Gastroesophageal sphincter (tissue), 4 donors: ENCODE results near the gene DDX51. TPM values are rescaled to one million over a fixed set of nuclear protein-coding genes. Genes with fewer than 3 reads are reported as not detected.

ENCODE experiments used
- ATAC-seq: fragments of 150-250 bp; one replicate; pipeline ENCODE4 v1.9.1; 2016; ENCODE audit warnings: mild to moderate bottlenecking, moderate library complexity
- H3K27ac ChIP-seq, 4 donors: fragments of 200-600 bp; sonication (generic) in 3 of 4; 1 replicate in 3 of 4; 2 replicates in 1 of 4; pipeline ENCODE4 v1.5.1; 2016 to 2019
- H3K27me3 ChIP-seq: fragments of 200-600 bp; sonication (generic); one replicate; pipeline ENCODE4 v1.5.1; 2019
- H3K36me3 ChIP-seq, 2 donors: fragments of 200-600 bp; sonication (generic); one replicate each; pipeline ENCODE4 v1.5.1; 2019; ENCODE audit warnings: control low read depth in 1 of 2
- H3K4me1 ChIP-seq, 3 donors: fragments of 200-600 bp; sonication (generic); 1 replicate in 2 of 3; 2 replicates in 1 of 3; pipeline ENCODE4 v1.5.1; 2016 to 2019; ENCODE audit warnings: control low read depth in 2 of 3
- H3K4me3 ChIP-seq, 2 donors: fragments of 200-600 bp; sonication (generic); one replicate each; pipeline ENCODE4 v1.5.1; 2019; ENCODE audit warnings: mild to moderate bottlenecking in 1 of 2, moderate library complexity in 1 of 2
- H3K9me3 ChIP-seq, 3 donors: fragments of 200-600 bp; sonication (generic); one replicate each; pipeline ENCODE4 v1.5.1; 2017 to 2019; ENCODE audit warnings: control low read depth in 2 of 3
- CTCF ChIP-seq, 4 experiments: fragments of 200-600 bp in 2 of 4; fragments of 450-650 bp in 2 of 4; sonication (generic) in 1 of 4; IDR thresholded peaks; one replicate each; pipeline ENCODE4 v1.5.1; 2017 to 2019; ENCODE audit warnings: antibody characterized with exemption in 4 of 4, mild to moderate bottlenecking in 2 of 4, moderate library complexity in 2 of 4
- EP300 ChIP-seq: sonication (generic); formaldehyde crosslinking; IDR thresholded peaks from one replicate; pipeline ENCODE4 v1.6.1; 2017; ENCODE audit warnings: antibody characterized with exemption, mild to moderate bottlenecking
- POLR2A ChIP-seq, 2 donors: fragments of 450-650 bp; IDR thresholded peaks; one replicate each; pipeline ENCODE4 v1.6.1; 2017; ENCODE audit warnings: antibody characterized with exemption in 2 of 2, mild to moderate bottlenecking in 2 of 2, moderate library complexity in 1 of 2
- POLR2AphosphoS5 ChIP-seq: sonication (generic); formaldehyde crosslinking; IDR thresholded peaks from one replicate; pipeline ENCODE4 v1.6.1; 2017; ENCODE audit warnings: antibody characterized with exemption
- WGBS, 2 donors: methylation state at CpG; one replicate each; pipeline ENCODE4 v1.1.5; 2018; ENCODE audit warnings: low coverage in 1 of 2; 5-methylcytosine and 5-hydroxymethylcytosine counted together
- total RNA-seq, 4 donors: library from RNA; depleted of rRNA; stranded (reverse); fragments of >200 nt; gene quantifications; one replicate each; pipeline ENCODE4 v1.1.0, GENCODE V29; 2016

The DDX51 gene
- total RNA-seq, 4 donors from 2014 or later, result 4.8 to 14.7 (median 11.7) TPM

GRCh38 chr12:132173135-132174014, 29.3 kb upstream of the DDX51 start:
- no peak for ATAC-seq
- Histone ChIP-seq H3K9me3 (no peaks in the 10 kb centered on the region), H3K36me3 (no peaks in the 10 kb centered on the region), H3K27me3 (peaks cover 96% of the 10 kb centered on the region), H3K4me1 (no peaks in the 10 kb centered on the region), H3K4me3 (no peak overlapping the region), H3K27ac (no peak overlapping the region)
- no peak for TF ChIP-seq EP300
- no peak for TF ChIP-seq POLR2AphosphoS5
- no peak for TF ChIP-seq POLR2A (IDR thresholded peaks at IDR 0.05)
- no peak for TF ChIP-seq CTCF (IDR thresholded peaks at IDR 0.05)
- WGBS, 2 donors, result 57 to 75% methylated on average over 6 to 14 of the region's 35 CpGs

GRCh38 chr12:132172619-132173018, 28.5 kb upstream of the DDX51 start:
- Histone ChIP-seq H3K9me3 (no peaks in the 10 kb centered on the region), H3K4me3 (no peak overlapping the region), H3K4me1 (no peaks in the 10 kb centered on the region), H3K36me3 (no peaks in the 10 kb centered on the region), H3K27ac (no peak overlapping the region), H3K27me3 (peaks cover 98% of the 10 kb centered on the region)
- no peak for TF ChIP-seq POLR2AphosphoS5
- no peak for TF ChIP-seq EP300
- no peak for TF ChIP-seq CTCF (IDR thresholded peaks at IDR 0.05)
- TF ChIP-seq POLR2A (IDR thresholded peaks at IDR 0.05), result no peak
- no peak for ATAC-seq
- 70% methylated on average over 2 of the region's 15 CpGs; no CpG with 5 or more reads in 1 of the 2 donors for WGBS, 2 donors

- 62% methylated on average over 7 of the region's 28 CpGs; no CpG with 5 or more reads in 1 of the 2 donors for WGBS, 2 donors
- Histone ChIP-seq H3K27me3 (peaks cover 100% of the 10 kb centered on the region), H3K4me3 (no peak overlapping the region), H3K4me1 (no peaks in the 10 kb centered on the region), H3K9me3 (no peaks in the 10 kb centered on the region), H3K27ac (no peak overlapping the region), H3K36me3 (no peaks in the 10 kb centered on the region)
- TF ChIP-seq CTCF (IDR thresholded peaks at IDR 0.05) (no peak), POLR2A (IDR thresholded peaks at IDR 0.05) (no peak), POLR2AphosphoS5 (no peak)
- ATAC-seq, result no peak
These were observed 27.9 kb upstream of the DDX51 start for GRCh38 chr12:132171968-132172521.

GRCh38 chr12:132171293-132171967, 27.3 kb upstream of the DDX51 start:
- no peaks in the 10 kb centered on the region for H3K9me3 ChIP-seq
- ATAC-seq, result no peak
- peaks cover 99% of the 10 kb centered on the region for H3K27me3 ChIP-seq
- no peak overlapping the region for H3K4me3 ChIP-seq
- no peak for TF ChIP-seq POLR2AphosphoS5
- WGBS, 2 donors, result 73% methylated on average over 9 of the region's 24 CpGs; no CpG with 5 or more reads in 1 of the 2 donors
- H3K36me3 ChIP-seq, result no peaks in the 10 kb centered on the region
- H3K27ac ChIP-seq, result no peak overlapping the region
- no peaks in the 10 kb centered on the region for H3K4me1 ChIP-seq

GRCh38 chr12:132170637-132171292, 26.6 kb upstream of the DDX51 start:
- TF ChIP-seq CTCF (IDR thresholded peaks at IDR 0.05), result no peak
- Histone ChIP-seq H3K27me3 (peaks cover 99% of the 10 kb centered on the region), H3K36me3 (no peaks in the 10 kb centered on the region), H3K27ac (no peak overlapping the region), H3K4me1 (no peaks in the 10 kb centered on the region), H3K4me3 (no peak overlapping the region), H3K9me3 (no peaks in the 10 kb centered on the region)
- no peak for ATAC-seq
- WGBS, 2 donors, result no CpG with 5 or more reads among the region's 33 CpGs
